ENCODE results near the gene ANKRD63.

- TF ChIP-seq CTCF (IDR thresholded peaks at IDR 0.05) (no peak), POLR2AphosphoS5 (IDR thresholded peaks at IDR 0.05) (no peak)
These were observed 50.2 kb downstream of the ANKRD63 start for GRCh38 chr15:40232625-40233070.

All from sigmoid colon (tissue), 4 donors.